Neural cell (in vitro differentiated cells): ENCODE results near the gene PLXNA4. TPM values are rescaled to one million over a fixed set of nuclear protein-coding genes. Genes with fewer than 3 reads are reported as not detected.

Experiments used
- H2AFZ ChIP-seq: fragments of 200-600, 300-800 bp; sonication (generic), shearing (Covaris generic); 2 replicates; pipeline ENCODE4 v1.6.0; 2014; ENCODE audit warnings: low read depth, mild to moderate bottlenecking, antibody characterized with exemption, low read length, moderate library complexity
- H3F3A ChIP-seq: fragments of 200-600 bp; shearing (Covaris generic); 2 replicates; pipeline ENCODE4 v1.6.1; 2016; ENCODE audit warnings: mild to moderate bottlenecking, moderate library complexity, mixed read lengths, antibody characterized with exemption, low read length; ENCODE audit not compliant: insufficient read depth, poor library complexity, severe bottlenecking
- H3K27ac ChIP-seq: fragments of 200-600, 300-800 bp; sonication (generic), shearing (Covaris generic); 2 replicates; pipeline ENCODE4 v1.5.1; 2014; ENCODE audit warnings: mild to moderate bottlenecking, low read length, moderate library complexity
- H3K27me3 ChIP-seq: fragments of 300-800, 200-600 bp; sonication (generic), shearing (Covaris generic); 2 replicates; pipeline ENCODE4 v1.6.0; 2014; ENCODE audit warnings: mild to moderate bottlenecking, low read depth, low read length, moderate library complexity; ENCODE audit not compliant: insufficient read depth
- H3K36me3 ChIP-seq: fragments of 300-800, 200-600 bp; sonication (generic), shearing (Covaris generic); 2 replicates; pipeline ENCODE4 v1.5.1; 2014; ENCODE audit warnings: mild to moderate bottlenecking, antibody characterized with exemption, low read length, moderate library complexity; ENCODE audit not compliant: insufficient read depth
- H3K4me2 ChIP-seq: fragments of 300-800, 200-600 bp; sonication (generic), shearing (Covaris generic); 2 replicates; pipeline ENCODE4 v1.6.0; 2014; ENCODE audit warnings: mild to moderate bottlenecking, low read length
- H3K4me3 ChIP-seq: fragments of 300-800, 200-600 bp; sonication (generic), shearing (Covaris generic); 2 replicates; pipeline ENCODE4 v1.5.1; 2014; ENCODE audit warnings: mild to moderate bottlenecking, low read length, moderate library complexity
- H3K79me2 ChIP-seq: fragments of 200-600 bp; shearing (Covaris generic); replicated peaks from 2 replicates; pipeline ENCODE4 v1.6.0; 2014; ENCODE audit warnings: mild to moderate bottlenecking, low read length, moderate library complexity; ENCODE audit not compliant: insufficient read depth
- H3K9ac ChIP-seq: fragments of 300-800, 200-600 bp; sonication (generic), shearing (Covaris generic); 2 replicates; pipeline ENCODE4 v1.6.1; 2016; ENCODE audit warnings: mild to moderate bottlenecking, low read length, mixed read lengths
- H3K9me2 ChIP-seq: fragments of 200-600 bp; shearing (Covaris generic); 2 replicates; pipeline ENCODE4 v1.6.1; 2016; ENCODE audit warnings: mild to moderate bottlenecking, low read length, mixed read lengths; ENCODE audit not compliant: insufficient read depth
- H3K9me3 ChIP-seq: fragments of 200-600, 300-800 bp; sonication (generic), shearing (Covaris generic); 2 replicates; pipeline ENCODE4 v1.6.1; 2016; ENCODE audit warnings: mild to moderate bottlenecking, mixed run types, low read length, moderate library complexity, mixed read lengths
- H4K20me1 ChIP-seq: fragments of 200-600 bp; shearing (Covaris generic); 2 replicates; pipeline ENCODE4 v1.6.1; 2016; ENCODE audit warnings: mild to moderate bottlenecking, mixed run types; ENCODE audit not compliant: insufficient read depth
- EP300 ChIP-seq: fragments of 450-650 bp; conservative IDR thresholded peaks from 2 replicates; pipeline ENCODE4 v1.6.1; 2014; ENCODE audit warnings: antibody characterized with exemption, mild to moderate bottlenecking, moderate library complexity; ENCODE audit not compliant: poor library complexity, severe bottlenecking
- EZH2 ChIP-seq: fragments of 200-600, 300-800 bp; shearing (Covaris generic), sonication (generic); IDR thresholded peaks from 2 replicates; pipeline ENCODE4 v1.6.1; 2014; ENCODE audit warnings: antibody characterized with exemption, low read length, borderline replicate concordance, mild to moderate bottlenecking; ENCODE audit not compliant: insufficient read depth, poor library complexity, severe bottlenecking
- MXI1 ChIP-seq: fragments of 450-650 bp; conservative IDR thresholded peaks from 2 replicates; pipeline ENCODE4 v1.6.1; 2014; ENCODE audit warnings: antibody characterized with exemption, mild to moderate bottlenecking; ENCODE audit not compliant: poor library complexity, severe bottlenecking
- POLR2AphosphoS5 ChIP-seq: IDR thresholded peaks from 2 replicates; pipeline ENCODE4 v1.6.1; 2012
- RAD21 ChIP-seq: fragments of 450-650 bp; conservative IDR thresholded peaks from 2 replicates; pipeline ENCODE4 v1.6.1; 2014; ENCODE audit warnings: antibody characterized with exemption, mild to moderate bottlenecking, moderate library complexity
- REST ChIP-seq: IDR thresholded peaks from 2 replicates; pipeline ENCODE4 v1.6.1; 2012; ENCODE audit warnings: borderline replicate concordance
- SMC3 ChIP-seq: fragments of 450-650 bp; conservative IDR thresholded peaks from 2 replicates; pipeline ENCODE4 v1.6.1; 2014; ENCODE audit warnings: antibody characterized with exemption, mild to moderate bottlenecking, moderate library complexity; ENCODE audit not compliant: poor library complexity
- TAF1 ChIP-seq: IDR thresholded peaks from 2 replicates; pipeline ENCODE4 v1.6.1; 2012; ENCODE audit warnings: low read depth
- polyA plus RNA-seq: library from polyadenylated mRNA; depleted of rRNA; stranded (reverse); fragments of >200 nt; gene quantifications from 2 replicates; pipeline ENCODE4 v1.2.3, GENCODE V29; 2014
- TF ChIP-seq, protein P1 (sequence below): fragments of 450-650 bp; IDR thresholded peaks from 2 replicates; pipeline ENCODE4 v1.5.1; 2014; ENCODE audit warnings: antibody characterized with exemption, mild to moderate bottlenecking, moderate library complexity; ENCODE audit not compliant: poor library complexity, severe bottlenecking

PLXNA4 gene
- polyA plus RNA-seq, 1 donor from 2014 or later, result 7.2 TPM

GRCh38 chr7:132429181-132429580 lies 147.1 kb downstream of the PLXNA4 start:
- H4K20me1 ChIP-seq, result no peaks in the 10 kb centered on the region
- H3F3A ChIP-seq, result no peaks in the 10 kb centered on the region
- TF ChIP-seq SMC3 (no peak), REST (no peak), EZH2 (no peak), MXI1 (no peak), EP300 (no peak), TAF1 (no peak), POLR2AphosphoS5 (no peak)
- TF ChIP-seq, protein P1, sequence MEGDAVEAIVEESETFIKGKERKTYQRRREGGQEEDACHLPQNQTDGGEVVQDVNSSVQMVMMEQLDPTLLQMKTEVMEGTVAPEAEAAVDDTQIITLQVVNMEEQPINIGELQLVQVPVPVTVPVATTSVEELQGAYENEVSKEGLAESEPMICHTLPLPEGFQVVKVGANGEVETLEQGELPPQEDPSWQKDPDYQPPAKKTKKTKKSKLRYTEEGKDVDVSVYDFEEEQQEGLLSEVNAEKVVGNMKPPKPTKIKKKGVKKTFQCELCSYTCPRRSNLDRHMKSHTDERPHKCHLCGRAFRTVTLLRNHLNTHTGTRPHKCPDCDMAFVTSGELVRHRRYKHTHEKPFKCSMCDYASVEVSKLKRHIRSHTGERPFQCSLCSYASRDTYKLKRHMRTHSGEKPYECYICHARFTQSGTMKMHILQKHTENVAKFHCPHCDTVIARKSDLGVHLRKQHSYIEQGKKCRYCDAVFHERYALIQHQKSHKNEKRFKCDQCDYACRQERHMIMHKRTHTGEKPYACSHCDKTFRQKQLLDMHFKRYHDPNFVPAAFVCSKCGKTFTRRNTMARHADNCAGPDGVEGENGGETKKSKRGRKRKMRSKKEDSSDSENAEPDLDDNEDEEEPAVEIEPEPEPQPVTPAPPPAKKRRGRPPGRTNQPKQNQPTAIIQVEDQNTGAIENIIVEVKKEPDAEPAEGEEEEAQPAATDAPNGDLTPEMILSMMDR, result no peak
- H3K4me3 ChIP-seq, result no peak overlapping the region
- H3K4me2 ChIP-seq, result no peak overlapping the region
- no peak overlapping the region for H2AFZ ChIP-seq
- H3K9me2 ChIP-seq, result no peaks in the 10 kb centered on the region
- H3K27ac ChIP-seq, result no peak overlapping the region
- no peaks in the 10 kb centered on the region for H3K27me3 ChIP-seq
- no peaks in the 10 kb centered on the region for H3K79me2 ChIP-seq
- no peak overlapping the region for H3K9ac ChIP-seq
- no peaks in the 10 kb centered on the region for H3K9me3 ChIP-seq
- no peaks in the 10 kb centered on the region for H3K36me3 ChIP-seq

- H3K9me2 ChIP-seq, result no peaks in the 10 kb centered on the region
- no peaks in the 10 kb centered on the region for H4K20me1 ChIP-seq
- H3K36me3 ChIP-seq, result no peaks in the 10 kb centered on the region
- no peak overlapping the region for H3K27ac ChIP-seq
- H3K27me3 ChIP-seq, result no peaks in the 10 kb centered on the region
- no peak overlapping the region for H3K4me3 ChIP-seq
- H3F3A ChIP-seq, result no peaks in the 10 kb centered on the region
- no peak overlapping the region for H2AFZ ChIP-seq
- no peaks in the 10 kb centered on the region for H3K79me2 ChIP-seq
- no peak for TF ChIP-seq RAD21
- TF ChIP-seq, protein P1, result no peak
- TF ChIP-seq POLR2AphosphoS5, result no peak
- no peak for TF ChIP-seq SMC3
- TF ChIP-seq EP300, result no peak
- no peak for TF ChIP-seq REST
- no peak for TF ChIP-seq EZH2
- TF ChIP-seq MXI1, result no peak
- TF ChIP-seq TAF1, result no peak
- H3K9me3 ChIP-seq, result no peaks in the 10 kb centered on the region
- no peak overlapping the region for H3K9ac ChIP-seq
- no peak overlapping the region for H3K4me2 ChIP-seq
Measured at GRCh38 chr7:132428247-132428919, 147.9 kb downstream of the PLXNA4 start.
